GM18502 (cell line): ENCODE data around the gene LSM14A.
"Not testable (repeated sequence)": the region's sequence is repeated elsewhere in the genome, so short reads cannot be mapped to it uniquely, and the experiment has no call there.

Experiments
- ATAC-seq: cut with Tn5 transposase; IDR thresholded peaks from one replicate; pipeline ENCODE4 v1.9.1; 2021; ENCODE audit warnings: mild to moderate bottlenecking; ENCODE audit not compliant: unreplicated experiment, poor library complexity

The LSM14A gene

DNA sequence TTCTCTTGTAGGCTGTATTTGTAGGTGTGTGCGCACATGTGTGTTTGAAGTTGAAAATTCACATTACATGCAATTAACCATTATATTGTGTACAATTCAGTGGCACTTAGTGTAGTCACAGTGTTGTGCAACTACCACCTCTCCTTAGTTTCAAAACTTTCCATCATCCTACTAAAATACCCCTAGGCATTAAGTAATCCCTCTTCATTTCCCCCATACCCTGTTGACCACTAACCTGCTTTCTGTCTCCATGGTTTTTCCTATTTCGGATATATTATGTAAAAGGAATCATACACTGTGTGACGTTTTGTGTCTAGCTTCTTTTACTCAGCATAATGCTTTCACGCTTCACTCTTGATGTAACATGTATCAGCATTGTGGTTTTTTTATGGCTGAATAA lies 16.1 kb downstream of the LSM14A start:
- ATAC-seq: no peak

DNA sequence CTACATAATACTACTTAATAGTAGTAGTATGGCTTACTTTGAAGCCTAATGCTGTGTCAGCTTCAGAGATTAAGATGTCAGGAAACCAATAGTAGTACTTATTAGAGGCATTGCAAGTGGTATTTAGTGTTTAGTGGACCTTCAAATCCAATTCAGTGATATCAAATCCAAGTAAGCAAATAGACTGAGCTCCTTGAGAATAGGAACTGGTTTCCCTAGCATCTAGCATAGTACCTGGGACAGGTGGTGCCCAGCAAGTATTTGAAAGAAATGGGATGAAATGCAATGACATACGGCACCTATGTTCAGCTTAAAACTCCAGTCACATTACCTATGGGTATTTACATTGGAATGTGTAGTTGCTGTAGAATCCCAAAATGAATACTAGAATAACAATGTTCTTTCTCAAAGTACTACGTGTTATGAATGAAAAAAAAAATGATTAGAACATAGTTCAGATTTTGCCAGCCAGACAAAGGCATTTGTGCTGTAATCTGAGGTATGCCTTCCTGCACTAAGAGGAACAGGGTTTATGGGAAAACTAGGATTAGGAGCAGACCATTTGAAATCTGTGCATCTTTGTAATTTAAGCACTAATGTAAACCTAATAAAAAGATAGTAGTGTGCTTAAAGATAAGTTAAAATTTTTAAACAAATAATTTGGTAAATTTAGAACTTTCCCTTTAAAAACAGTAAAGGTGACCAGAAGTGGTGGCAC lies 17.1 kb downstream of the LSM14A start:
- no peak for ATAC-seq

DNA sequence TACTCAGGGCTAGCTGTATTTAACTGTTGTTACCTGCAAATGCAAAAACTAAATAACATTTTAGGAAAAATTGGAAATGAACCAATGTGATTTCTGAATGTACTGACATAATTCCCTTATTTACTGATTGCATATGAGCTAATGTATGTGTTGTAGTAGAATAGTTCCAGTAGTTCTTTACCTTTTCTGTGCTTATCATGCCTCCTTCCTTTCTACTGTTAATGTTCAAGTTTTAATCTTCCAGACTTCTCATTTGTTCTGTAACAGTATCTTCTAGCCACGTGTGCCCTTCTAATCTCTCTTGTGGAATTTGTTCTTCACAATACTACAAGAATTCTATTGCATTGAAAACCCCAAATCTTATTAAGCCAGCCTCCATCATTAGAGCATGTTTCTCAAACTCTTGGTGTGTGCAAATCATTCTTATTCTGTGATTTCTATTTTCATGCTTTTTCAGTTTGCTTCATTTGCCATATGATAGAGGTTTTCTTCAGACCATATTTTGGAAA lies 17.7 kb downstream of the LSM14A start:
- ATAC-seq: no peak

DNA sequence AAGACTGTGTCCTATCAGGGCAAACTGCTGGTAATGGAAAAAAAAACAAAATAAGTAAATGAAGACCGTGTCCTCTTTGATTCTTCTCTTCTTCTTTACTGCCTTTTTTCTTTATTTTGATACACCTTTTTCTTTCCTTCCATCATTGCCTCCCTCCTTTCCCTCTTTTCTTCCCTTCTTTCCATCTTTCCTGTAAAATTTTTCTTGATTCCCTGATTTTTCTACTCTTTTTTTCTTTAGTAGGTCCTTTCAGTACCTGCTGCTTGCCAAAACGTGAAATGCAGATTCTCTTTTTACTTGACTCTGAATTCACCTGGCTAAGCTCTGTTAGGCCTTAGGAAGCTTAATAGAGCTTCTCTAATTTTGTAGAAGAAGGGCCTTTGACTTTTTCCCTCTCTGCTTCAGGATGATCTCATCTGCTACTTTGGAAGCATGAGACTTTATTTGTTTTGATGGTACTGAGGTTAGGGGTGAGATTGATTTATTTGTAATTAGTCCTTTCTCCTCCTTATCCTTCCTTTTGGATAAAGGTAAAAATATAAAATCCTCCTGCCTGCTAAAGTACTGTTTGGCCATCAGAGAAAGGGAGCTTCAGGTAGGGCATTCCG lies 19.2 kb downstream of the LSM14A start:
- ATAC-seq: no peak

DNA sequence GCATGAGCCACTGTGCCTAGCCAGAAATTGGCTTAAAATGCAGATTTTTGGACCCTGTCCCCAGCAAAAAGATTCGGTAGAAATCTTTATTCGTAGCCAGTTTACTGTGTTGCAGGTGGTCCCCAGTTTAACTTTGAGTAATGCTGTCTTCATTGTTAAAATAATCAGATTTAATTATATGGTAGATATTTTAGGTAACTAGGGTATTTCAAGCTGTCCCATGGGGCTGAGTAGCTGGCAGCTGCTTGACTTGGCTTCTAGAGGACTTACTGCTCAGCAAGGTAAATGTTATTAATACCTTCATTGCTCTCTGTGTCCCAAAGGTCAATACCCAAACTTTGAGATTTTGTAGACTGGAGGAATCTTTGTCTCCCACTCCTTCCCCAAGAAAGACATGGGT lies 21.1 kb downstream of the LSM14A start:
- ATAC-seq: no peak

DNA sequence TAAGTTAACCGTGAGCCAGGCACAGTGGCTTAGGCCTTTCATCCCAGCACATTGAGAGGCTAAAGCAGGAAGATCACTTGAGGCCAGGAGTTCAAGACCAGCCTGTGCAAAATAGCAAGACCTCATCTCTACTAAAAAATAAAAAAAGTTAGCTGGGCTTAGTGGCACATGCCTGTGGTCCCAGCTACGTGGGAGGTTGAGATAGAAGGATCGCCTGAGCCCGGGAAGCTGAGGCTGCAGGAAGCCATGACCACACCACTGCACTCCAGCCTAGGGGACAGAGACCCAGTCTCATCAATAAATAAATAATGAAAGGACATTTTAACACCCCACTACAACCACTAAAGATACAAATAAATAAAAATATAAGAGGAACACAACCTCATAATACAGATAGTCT lies 21.6 kb downstream of the LSM14A start:
- ATAC-seq: no peak

DNA sequence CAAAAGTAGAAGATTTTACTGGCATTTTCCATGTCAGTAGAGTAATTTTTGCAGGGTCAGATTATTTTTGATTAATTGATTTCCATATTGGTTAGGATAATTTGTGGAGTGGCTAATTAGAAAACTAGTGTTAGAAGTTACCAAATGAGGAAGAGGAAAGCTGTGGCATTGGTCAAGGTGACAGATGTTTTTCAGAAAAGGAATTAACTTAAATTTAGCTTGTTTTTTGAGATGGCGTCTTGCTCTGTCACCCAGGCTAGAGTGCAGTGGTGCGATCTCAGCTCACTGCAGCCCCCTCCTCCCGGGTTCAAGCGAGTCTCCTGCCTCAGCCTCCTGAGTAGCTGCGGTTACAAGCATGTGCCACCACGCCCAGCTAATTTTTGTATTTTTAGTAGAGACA lies 28.8 kb downstream of the LSM14A start:
- no peak for ATAC-seq

DNA sequence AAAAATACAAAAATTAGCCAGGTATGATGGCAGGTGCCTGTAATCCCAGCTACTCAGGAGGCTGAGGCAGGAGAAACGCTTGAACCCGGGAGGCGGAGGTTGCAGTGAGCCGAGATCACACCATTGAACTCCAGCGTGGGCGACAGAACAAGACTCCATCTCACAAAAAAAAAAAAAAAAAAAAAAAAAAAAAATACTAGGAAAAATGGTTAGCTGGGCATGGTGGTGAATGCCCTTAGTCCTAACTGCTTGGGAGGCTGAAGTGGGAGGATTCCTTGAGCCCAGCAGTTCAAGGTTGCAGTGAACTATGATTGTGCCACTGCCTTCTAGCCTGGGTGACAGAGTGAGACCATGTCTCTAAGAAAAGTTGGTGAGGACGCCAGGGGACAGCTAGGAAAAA lies 33.0 kb downstream of the LSM14A start:
- not testable (repeated sequence) for ATAC-seq

DNA sequence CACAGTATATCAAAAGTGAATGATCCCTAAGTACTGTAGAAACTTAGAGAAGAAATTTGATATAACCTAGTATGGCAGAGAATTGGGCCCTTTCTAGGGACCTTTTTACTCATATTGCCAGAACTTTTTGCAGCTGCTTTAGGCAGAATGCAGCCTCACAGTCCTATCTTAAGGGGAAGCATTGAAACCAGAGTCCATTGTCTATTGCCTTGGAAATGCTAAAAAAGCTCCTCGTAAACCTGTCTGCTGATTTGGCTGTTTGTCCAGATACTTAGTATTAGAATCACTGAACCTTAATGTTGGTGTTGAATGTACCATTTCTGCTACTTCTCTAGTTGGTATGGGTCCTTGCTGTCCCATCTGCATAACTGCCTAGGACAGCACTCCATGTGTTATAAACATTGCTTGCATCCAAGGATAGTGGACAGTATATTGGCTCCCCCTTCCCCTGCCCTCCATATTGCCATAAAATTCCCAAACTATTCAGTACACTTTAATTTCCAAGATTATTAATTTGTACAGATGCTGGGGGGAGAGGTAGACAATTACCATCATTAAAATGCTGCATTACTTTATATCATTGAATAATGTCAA lies 36.1 kb downstream of the LSM14A start:
- no peak for ATAC-seq

DNA sequence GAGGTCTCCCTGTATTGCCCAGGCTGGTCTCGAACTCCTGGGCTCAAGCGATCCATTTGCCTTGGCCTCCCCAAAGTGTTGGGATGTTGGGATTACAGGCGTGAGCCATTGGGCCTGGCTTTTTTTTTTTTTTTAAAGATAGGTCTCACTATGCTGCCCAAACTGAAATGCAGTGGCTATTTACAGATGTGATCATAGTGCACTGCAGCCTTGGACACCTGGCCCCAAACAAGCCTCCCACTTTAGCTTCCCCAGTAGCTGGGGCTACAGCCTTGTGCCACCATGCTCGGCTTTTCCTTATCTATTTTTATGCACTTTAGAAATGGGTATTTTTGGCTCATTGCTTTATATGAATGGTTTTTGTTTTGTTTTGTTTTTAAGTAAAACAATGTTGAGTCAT lies 37.4 kb downstream of the LSM14A start:
- ATAC-seq: no peak

DNA sequence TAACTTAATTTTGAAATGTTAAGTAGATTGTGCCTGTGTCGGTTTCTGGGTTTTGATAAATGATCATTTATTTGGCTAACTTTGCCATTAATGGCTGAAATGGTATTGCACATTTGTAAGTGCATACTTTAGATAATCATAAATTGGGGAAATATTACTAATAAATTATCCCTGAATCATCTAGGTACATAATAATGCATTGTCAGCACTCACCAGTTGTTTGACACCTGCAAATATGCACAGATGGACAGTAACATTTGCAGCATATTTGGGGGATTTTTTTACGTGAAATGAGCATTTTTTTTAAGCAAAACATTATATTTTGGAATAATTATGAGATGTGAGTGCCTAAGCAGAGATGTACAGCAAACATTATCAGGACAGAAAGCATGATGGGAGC lies 41.0 kb downstream of the LSM14A start:
- no peak for ATAC-seq

DNA sequence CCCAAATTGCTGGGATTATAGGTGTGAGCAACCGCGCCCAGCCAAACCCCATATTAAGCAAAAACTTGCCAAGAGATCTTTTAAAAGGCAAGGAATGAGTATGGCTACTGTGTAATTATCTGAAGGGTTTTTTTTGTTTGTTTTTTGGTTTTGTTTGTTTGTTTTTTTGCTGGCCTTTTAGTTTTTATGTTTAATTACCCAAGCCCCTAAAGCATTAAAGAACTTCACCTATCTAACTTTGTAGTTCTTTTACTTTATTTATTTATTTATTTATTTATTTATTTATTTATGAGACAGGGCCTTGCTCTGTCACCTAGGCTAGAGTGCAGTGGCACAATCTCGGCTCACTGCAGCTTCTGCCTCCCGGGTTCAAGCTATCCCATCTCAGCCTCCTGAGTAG lies 41.7 kb downstream of the LSM14A start:
- no peak for ATAC-seq

DNA sequence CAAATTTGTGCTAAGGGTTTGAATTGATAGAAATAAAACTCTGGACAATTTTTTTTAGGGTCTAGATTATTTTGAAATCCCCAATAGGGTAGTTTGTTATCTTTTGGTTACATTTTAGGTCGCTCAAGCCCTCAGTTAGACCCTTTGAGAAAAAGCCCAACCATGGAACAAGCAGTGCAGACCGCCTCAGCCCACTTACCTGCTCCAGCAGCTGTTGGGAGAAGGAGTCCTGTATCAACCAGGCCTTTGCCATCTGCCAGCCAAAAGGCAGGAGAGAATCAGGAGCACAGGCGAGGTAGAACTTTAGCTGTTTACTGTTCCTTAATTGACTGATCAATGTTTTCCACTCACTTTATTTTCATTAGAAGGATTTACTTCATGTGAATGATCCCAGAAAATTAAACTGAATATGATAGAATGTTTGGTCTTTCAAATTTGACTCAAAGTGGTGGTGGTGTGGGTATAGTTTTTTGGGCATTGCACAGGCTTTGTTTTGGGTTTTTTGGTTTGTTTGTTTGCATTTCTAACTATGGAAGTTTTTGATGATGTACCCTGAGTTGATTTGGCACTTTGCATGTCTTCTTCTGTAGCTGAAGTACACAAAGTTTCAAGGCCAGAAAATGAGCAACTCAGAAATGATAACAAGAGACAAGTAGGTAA lies 42.8 kb downstream of the LSM14A start:
- no peak for ATAC-seq

DNA sequence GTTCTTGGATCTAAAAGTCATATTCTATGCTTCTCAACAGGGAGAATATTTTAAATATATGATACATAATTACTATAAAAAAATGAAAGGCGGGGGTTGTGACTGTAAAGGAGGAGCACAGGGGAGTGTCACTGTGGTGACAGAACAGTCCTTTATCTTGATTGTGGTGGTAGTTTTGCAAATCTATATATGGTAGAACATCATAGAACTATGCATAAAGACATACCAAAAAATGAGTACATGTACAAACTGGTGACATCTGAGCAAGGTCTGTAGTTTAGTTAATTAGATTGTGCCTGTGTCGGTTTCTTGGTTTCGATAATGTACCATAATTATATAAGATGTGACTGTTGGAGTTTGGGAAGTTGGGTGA lies 43.3 kb downstream of the LSM14A start:
- no peak for ATAC-seq

DNA sequence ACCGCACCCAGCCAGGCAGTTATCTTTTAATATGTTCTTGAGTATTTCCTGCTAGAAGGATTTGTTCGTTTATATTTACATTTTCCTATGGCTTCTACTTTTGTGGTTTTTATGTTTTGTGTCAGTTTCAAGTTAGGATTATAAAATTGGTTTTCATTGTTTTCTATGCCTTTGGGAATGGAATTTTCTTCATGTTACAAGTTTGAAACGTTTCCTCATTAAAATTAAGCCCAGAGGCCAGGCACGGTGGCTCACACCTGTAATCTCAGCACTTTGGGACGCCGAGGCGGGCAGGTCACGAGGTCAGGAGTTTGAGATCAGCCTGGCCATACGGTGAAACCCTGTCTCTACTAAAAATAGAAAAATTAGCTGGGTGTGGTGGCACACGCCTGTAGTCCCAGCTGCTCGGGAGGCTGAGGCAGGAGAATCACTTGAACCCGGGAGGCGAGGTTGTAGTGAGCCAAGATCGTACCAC lies 44.5 kb downstream of the LSM14A start:
- not testable (repeated sequence) for ATAC-seq

DNA sequence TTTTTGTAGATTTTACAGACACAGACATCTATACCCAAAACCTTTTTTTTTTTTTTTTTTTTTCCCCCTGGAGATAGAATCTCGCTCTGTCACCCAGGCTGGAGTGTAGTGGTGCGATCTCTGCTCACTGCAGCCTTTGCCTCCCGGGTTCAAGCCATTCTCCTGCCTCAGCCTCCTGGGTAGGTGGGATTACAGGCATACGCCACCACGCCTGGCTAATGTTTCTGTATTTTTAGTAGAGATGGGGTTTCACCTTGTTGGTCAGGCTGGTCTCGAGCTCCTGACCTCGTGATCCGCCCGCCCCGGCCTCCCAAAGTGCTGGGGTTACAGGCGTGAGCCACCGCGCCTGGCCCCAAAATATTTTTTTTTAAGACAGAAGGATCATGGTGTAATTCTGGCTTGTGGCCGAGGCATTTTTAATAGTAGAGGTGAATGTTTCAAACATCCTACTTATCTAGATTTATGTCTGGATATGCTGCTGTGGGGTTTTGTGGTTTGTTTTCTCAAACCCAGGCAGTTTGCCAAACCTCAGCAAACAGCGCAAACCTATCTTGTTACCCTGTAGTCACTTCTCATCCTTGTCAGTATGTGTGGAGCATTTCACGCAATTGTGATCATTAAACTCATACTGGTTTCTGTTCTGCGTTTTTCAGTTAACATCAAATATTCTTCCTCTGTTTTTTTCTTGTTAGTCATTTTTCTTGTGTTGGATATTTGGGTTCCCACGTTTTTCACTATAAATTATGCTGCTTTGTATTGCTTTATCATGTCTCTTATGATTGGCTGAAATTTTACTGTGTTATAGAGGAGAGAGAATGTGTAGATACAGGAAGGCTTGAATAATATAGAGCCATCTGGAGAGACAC lies 45.9 kb downstream of the LSM14A start:
- no peak for ATAC-seq

DNA sequence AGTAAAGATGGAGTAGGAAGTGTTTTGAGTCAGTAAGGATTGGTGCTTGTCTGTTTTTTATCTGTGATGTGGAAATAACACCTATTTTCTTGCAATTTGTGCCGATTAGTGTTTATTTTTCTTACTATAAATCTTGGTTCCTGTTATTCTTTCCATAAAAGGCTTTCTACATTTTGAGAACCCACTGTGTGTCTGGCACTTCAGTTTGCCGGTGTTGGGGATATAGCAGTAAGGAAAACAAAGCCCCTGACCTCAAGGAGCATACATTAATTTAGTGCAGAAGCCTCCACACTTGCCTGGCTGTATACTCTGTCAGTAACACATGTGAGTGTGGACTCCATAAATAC lies 46.5 kb downstream of the LSM14A start:
- ATAC-seq: no peak

DNA sequence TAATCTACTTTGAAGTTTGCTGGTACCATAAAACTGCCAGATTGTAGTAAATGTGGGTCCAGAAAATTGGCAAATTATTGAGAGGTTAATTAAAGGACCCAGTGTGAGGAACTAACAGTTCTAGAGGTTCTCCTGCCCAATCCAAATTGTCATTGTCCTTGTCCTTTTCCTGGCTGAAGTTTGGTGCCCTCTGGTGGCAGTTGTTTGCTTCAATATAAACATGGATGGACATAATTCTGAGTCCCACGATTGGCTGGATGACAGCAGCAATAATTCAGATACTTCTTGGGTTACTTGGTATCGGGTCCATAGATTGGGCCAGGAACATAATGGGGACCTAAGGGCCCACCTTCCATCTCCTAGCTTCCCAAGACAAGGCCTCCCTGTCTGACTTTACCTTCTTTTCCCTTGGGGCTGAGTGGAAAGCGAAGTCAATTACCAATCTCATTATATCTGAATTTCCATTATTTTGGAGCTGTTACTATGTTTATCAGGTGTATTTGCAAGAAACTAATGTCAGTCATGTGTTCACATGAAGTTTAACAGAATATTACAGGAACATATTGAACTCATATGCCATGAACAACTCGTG lies 48.3 kb downstream of the LSM14A start:
- ATAC-seq: no peak

DNA sequence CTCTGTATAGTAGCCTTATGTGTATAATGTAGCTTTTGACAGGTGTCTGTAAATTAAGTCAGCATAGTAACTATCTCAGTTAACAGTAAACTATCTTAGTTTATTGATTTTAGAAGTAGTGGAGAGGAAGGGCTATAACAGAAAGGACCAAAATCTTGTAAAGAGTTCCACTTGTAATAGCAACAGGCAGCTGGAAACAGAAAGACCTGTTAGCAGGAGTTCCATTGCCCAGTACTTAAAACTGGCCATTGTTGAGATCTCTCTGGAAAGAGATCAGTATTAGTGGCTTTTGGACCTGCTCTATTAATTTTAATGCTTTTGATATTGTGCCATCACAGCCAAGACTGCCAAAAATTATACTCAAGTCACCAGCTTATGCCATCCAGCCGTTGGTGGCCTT lies 50.1 kb downstream of the LSM14A start:
- no peak for ATAC-seq
